ENCODE results near the gene ATP1A2.
A peak's percentile ranks its signal among the peaks of the same experiment; 100 is the strongest.

ATP1A2 gene

DNA sequence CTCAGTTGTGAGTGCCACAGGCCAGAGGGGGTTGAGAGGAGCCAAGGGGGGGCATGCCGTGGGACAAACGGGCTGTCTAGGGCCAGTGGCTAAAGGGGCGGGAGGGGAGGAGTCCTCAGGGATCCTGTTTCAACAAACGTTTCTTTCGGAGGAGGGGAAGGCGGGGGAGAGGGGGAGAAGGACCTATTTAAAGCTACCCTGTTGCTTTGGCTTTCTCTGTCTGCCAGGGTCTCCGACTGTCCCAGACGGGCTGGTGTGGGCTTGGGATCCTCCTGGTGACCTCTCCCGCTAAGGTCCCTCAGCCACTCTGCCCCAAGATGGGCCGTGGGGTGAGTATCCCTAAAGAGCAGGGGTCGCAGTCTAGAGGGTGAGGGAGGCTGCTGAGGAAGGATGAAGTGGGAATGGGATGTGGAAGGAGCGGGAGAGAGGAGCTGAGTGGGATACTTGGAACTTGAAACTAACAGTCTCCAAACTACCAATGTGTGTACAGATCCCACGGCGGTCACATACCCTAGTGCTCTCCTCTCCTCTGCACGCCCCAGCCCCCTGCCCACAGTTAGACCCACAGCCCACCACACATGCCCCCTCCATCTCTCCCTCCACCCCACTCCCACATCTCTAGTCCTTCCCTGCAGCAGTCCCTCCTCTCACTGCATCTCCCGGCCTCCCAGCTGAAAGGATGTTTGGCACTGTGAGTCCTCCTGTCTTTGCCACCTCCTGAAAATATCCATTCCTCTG, at the start of gene ATP1A2:
TSS of gene ATP1A2 (plus strand) at position 215 of the 738 bp plus-strand sequence. CDS start at position 318, 103 bp downstream.
- no peak for DNase-seq (ENCODE audit: low read depth in 2 of 2)

DNA sequence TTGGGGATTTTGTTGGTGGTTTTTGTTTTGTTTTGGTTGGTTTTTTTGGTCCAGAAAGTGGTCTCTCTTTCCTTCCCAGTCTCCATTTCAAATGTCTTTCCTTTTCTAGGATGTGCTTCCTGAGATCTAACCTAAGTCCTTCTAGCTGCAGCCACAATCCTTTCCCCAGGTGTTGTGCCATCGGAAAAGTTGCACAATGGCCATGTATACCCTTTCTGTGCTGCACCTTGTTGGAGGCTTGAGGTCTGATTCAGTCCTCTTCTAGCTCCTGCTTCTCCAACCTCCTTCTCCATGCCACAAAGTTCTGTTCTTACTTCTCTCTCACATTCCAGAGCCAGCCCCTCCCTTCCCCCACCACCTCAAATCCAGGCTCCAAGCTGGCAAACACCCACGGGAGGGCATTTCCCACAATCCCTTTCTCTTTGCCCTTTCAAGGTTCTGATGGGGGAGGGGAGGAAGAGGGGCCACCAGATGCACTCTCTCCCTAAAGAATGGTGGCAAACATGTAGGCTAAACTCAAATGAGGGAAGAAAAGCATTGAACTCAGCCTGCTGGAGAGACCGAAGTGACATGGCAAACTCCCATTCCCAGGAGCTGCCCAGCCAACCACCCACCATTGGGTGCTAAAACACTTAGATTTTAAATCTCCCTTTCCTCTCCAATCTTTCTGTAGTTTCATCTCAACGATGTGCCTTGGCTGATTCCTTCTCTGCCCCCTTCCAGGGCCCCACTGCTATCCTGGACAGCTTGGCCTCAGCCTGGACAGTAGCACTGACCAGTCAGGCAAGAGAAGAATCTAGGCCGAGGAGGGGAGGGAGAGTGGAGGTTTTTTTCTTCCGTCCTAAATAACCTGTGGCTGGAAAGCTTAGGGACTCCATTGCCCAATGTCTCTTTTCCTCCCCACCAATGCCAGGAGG, 48.5 kb upstream of the ATP1A2 start:
- DNase-seq (ENCODE audit: low read depth in 2 of 2): no peak

GRCh38 chr1:160068225-160068624, 47.3 kb upstream of the ATP1A2 start:
- DNase-seq (ENCODE audit: low read depth in 2 of 2): no peak

DNA sequence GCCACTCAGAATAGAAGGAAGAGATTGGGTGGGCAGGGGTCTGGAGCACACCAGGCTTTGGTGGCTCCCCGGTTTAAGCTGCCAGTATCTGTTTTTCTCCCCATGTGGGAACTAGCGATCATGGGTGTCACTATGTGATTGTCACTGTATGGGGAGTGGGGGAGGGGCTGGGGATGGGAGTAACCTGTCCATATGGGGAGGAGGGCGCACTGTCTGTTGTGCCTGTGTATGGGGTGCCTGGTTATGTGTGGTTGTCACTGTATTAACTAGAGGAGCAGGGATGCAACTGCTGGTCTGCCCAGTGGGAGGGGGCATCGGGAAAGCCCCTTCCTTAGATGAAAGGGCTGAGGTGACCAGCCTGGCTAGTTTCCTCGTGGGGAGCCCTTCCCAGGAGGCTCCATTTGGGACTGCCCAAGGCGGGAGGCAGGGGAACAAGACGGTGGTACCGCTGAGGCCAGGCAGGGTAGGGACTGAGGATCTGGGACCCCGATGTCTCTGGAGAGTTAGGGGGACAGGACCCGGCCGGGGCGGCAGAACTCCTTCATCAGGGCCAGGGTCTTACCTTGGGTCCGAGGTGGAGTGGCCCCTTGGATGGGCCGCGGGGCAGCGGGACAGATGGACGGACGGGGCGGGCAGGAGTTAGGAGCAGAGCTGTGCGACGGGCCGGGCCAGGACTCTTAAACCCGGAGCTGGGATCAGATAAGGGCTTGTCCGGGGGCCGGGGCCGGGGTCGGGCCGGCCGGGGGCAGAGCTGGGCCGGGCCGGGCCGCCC, 45.9 kb upstream of the ATP1A2 start, which contains the start of gene KCNJ10:
TSS of gene KCNJ10 (minus strand) at position 701 of the 772 bp plus-strand sequence. CDS start 27,628 bp downstream, outside the sequence.
- no peak for DNase-seq (ENCODE audit: low read depth in 2 of 2)

- DNase-seq (ENCODE audit: low read depth in 2 of 2): peak; percentile 16 to 28
Measured at GRCh38 chr1:160070243-160071163, 45.1 kb upstream of the ATP1A2 start.

GRCh38 chr1:160071289-160071688, 44.3 kb upstream of the ATP1A2 start:
- DNase-seq (ENCODE audit: low read depth in 2 of 2): no peak

DNA sequence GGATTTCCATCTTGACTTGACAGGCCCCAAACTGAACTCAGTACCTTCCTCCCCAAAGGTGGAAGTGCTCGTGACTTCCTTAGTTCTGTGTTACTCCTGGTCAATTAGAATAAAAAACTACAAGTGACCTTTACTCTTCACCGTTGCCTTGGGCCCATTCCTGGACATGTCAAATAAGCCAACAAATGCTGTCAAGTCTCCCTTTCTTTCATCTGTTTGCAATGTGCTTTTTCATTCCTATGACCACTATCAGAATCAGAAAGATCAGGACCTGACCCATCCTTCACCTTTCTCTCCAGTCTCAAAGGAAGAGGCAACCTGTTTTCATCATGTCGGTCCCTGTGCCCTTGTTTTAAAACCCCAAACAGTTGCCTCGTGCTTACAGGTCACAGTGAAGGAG, 40.7 kb upstream of the ATP1A2 start:
- DNase-seq (ENCODE audit: low read depth in 2 of 2): no peak

- no peak for DNase-seq (ENCODE audit: low read depth in 2 of 2)
Measured at GRCh38 chr1:160075836-160076235, 39.7 kb upstream of the ATP1A2 start.

- DNase-seq (ENCODE audit: low read depth in 2 of 2): no peak
Measured at GRCh38 chr1:160076295-160076694, 39.3 kb upstream of the ATP1A2 start.

GRCh38 chr1:160077486-160077885, 38.1 kb upstream of the ATP1A2 start:
- DNase-seq (ENCODE audit: low read depth in 2 of 2): no peak

GRCh38 chr1:160078512-160079195, 36.9 kb upstream of the ATP1A2 start:
- no peak for DNase-seq (ENCODE audit: low read depth in 2 of 2)

- DNase-seq (ENCODE audit: low read depth in 2 of 2): no peak
Measured at GRCh38 chr1:160079448-160079847, 36.1 kb upstream of the ATP1A2 start.

DNA sequence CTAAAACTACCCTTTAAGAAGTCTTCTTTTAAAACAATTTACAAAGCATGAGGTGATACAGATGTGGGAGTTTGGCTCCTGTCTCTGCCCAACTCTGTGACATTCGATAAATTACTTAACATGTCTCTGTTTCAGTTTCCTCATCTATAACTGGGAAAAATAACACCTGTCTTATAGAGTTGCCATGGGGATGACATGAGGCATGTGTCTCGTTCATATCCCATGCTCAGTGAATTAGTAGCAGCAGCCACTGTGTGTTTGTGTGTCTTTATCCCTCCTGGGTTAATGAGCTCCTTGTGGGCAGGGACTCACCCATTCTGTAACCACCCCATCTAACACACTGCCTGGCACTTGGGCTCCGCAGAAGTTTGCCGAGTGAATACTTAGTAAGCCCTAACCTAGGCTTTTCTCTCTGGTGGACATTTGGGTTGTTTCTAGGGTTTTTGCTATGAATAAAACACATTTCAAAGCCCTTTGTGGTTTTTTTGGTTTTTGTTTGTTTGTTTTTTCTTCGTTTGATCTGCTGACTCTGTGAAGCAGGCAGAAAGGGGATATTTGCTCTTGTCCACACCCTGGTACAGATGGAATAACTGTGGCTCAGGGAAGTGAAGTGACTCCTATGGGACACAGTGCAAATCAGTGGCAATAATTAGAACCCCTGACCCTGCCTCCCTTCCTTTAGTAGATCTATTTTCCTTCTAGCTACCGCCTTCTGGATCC, 35.0 kb upstream of the ATP1A2 start:
- DNase-seq (ENCODE audit: low read depth in 2 of 2): no peak

DNA sequence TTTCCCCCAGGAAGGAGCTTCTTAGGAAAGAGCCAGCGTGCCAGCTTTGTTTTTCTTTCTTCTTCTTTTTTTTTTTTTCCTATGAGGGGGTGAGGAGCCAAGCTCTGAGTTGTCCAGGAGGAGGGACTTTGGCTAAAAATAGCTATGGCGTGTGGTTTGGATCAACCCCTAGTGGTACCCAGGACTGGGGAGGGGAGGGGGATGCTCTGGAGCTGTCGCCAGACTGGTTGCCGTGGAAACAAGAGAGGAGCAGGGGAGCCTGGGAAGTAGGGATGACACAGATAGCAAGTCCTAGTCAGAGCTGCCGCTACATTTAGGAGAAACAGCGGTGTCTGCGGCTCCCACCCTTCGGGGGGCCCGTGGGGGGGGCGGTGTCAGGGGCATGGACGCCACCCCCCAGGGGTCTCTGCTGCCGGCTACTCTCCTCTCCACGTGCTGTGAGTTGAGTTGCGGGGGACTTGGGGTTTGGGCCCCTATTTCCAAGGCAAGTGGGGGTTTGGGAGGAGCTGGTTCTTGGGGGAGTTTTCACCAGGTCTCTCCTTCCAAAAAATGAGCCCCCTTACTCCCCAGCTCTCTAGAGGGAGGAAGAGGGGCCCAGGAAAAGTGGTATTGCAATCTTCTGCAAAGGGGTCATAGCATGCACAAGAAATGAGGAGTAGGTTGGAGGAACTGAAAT, 34.2 kb upstream of the ATP1A2 start, which contains the start of gene KCNJ9:
TSS of gene KCNJ9 (plus strand) at position 278 of the 676 bp plus-strand sequence. CDS start 2,493 bp downstream, outside the sequence.
- DNase-seq (ENCODE audit: low read depth in 2 of 2): no peak

GRCh38 chr1:160082487-160082886, 33.1 kb upstream of the ATP1A2 start:
- no peak for DNase-seq (ENCODE audit: low read depth in 2 of 2)

DNA sequence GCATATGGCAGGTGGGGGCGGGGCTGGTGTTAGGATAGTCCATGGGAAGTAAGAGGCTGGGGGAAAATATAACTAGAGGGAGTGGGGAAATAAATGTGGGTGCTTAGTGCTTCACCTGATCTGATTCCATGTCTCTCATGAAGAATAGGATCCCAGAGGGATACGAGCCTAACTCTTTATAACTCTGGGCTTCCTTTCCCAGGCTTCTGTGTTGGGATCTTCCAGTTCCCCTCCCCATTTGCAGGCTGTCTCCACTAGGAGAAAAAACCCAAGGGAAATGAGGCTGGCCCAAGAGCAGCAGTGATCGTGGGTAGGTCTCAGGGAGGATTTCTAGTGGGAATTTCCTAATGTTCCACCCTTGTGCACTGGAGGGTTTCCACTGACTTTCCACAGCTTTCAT, 32.6 kb upstream of the ATP1A2 start:
- DNase-seq (ENCODE audit: low read depth in 2 of 2): no peak

DNA sequence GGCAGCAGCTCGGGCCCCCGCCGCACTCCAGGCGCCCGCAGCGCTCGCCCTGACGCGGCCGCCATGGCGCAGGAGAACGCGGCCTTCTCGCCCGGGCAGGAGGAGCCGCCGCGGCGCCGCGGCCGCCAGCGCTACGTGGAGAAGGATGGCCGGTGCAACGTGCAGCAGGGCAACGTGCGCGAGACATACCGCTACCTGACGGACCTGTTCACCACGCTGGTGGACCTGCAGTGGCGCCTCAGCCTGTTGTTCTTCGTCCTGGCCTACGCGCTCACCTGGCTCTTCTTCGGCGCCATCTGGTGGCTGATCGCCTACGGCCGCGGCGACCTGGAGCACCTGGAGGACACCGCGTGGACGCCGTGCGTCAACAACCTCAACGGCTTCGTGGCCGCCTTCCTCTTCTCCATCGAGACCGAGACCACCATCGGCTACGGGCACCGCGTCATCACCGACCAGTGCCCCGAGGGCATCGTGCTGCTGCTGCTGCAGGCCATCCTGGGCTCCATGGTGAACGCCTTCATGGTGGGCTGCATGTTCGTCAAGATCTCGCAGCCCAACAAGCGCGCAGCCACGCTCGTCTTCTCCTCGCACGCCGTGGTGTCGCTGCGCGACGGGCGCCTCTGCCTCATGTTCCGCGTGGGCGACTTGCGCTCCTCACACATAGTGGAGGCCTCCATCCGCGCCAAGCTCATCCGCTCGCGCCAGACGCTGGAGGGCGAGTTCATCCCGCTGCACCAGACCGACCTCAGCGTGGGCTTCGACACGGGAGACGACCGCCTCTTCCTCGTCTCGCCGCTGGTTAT, 31.4 kb upstream of the ATP1A2 start:
- no peak for DNase-seq (ENCODE audit: low read depth in 2 of 2)

- DNase-seq (ENCODE audit: low read depth in 2 of 2): no peak
Measured at GRCh38 chr1:160084771-160085321, 30.7 kb upstream of the ATP1A2 start.

Data from fibroblast of skin of left quadriceps (primary cell).